ENCODE measurements around the gene ABCB4.

Gene ABCB4

GRCh38 chr7:87420173-87420572 is 55.3 kb downstream of the ABCB4 start:
- H3K9me3 ChIP-seq (ENCODE audit: insufficient read depth, low read depth, low read length) = no peaks in the 10 kb centered on the region
- H3K27ac ChIP-seq (ENCODE audit: low read depth, low read length) = no peak overlapping the region
- no peak overlapping the region for H3K9ac ChIP-seq (ENCODE audit: low read depth, low read length)
- no peaks in the 10 kb centered on the region for H3K27me3 ChIP-seq (ENCODE audit: insufficient read depth, low read length)
- no peak overlapping the region for H3K4me3 ChIP-seq (ENCODE audit: low read length)
- 80% methylated on average over 4 of the region's 4 CpGs for WGBS
- H3K36me3 ChIP-seq (ENCODE audit: insufficient read depth, low read length) = no peaks in the 10 kb centered on the region
- H3K4me1 ChIP-seq (ENCODE audit: insufficient read depth, low read length) = no peaks in the 10 kb centered on the region

GRCh38 chr7:87416682-87417587 is 58.5 kb downstream of the ABCB4 start:
- H3K4me1 ChIP-seq (ENCODE audit: insufficient read depth, low read length) = no peaks in the 10 kb centered on the region
- no peak overlapping the region for H3K4me3 ChIP-seq (ENCODE audit: low read length)
- H3K27me3 ChIP-seq (ENCODE audit: insufficient read depth, low read length) = no peaks in the 10 kb centered on the region
- no peak overlapping the region for H3K27ac ChIP-seq (ENCODE audit: low read depth, low read length)
- WGBS = 71% methylated on average over 4 of the region's 5 CpGs
- no peaks in the 10 kb centered on the region for H3K36me3 ChIP-seq (ENCODE audit: insufficient read depth, low read length)
- H3K9ac ChIP-seq (ENCODE audit: low read depth, low read length) = no peak overlapping the region
- H3K9me3 ChIP-seq (ENCODE audit: insufficient read depth, low read depth, low read length) = no peaks in the 10 kb centered on the region

GRCh38 chr7:87414794-87415188 is 60.7 kb downstream of the ABCB4 start:
- Histone ChIP-seq H3K4me3 (ENCODE audit: low read length) (no peak overlapping the region), H3K4me1 (ENCODE audit: insufficient read depth, low read length) (no peaks in the 10 kb centered on the region), H3K9me3 (ENCODE audit: insufficient read depth, low read depth, low read length) (no peaks in the 10 kb centered on the region), H3K27ac (ENCODE audit: low read depth, low read length) (no peak overlapping the region), H3K27me3 (ENCODE audit: insufficient read depth, low read length) (no peaks in the 10 kb centered on the region), H3K36me3 (ENCODE audit: insufficient read depth, low read length) (no peaks in the 10 kb centered on the region), H3K9ac (ENCODE audit: low read depth, low read length) (no peak overlapping the region)
- 86% methylated on average over 2 of the region's 2 CpGs for WGBS

GRCh38 chr7:87413951-87414793 is 61.3 kb downstream of the ABCB4 start:
- Histone ChIP-seq H3K4me3 (ENCODE audit: low read length) (no peak overlapping the region), H3K9ac (ENCODE audit: low read depth, low read length) (no peak overlapping the region), H3K27me3 (ENCODE audit: insufficient read depth, low read length) (no peaks in the 10 kb centered on the region), H3K27ac (ENCODE audit: low read depth, low read length) (no peak overlapping the region), H3K4me1 (ENCODE audit: insufficient read depth, low read length) (no peaks in the 10 kb centered on the region), H3K9me3 (ENCODE audit: insufficient read depth, low read depth, low read length) (no peaks in the 10 kb centered on the region), H3K36me3 (ENCODE audit: insufficient read depth, low read length) (no peaks in the 10 kb centered on the region)
- 86% methylated on average over 4 of the region's 4 CpGs for WGBS

GRCh38 chr7:87413029-87413428 is 62.5 kb downstream of the ABCB4 start:
- H3K36me3 ChIP-seq (ENCODE audit: insufficient read depth, low read length) = no peaks in the 10 kb centered on the region
- no peak overlapping the region for H3K9ac ChIP-seq (ENCODE audit: low read depth, low read length)
- no peak overlapping the region for H3K27ac ChIP-seq (ENCODE audit: low read depth, low read length)
- WGBS = 100% methylated on average over 1 of the region's 1 CpG
- no peaks in the 10 kb centered on the region for H3K27me3 ChIP-seq (ENCODE audit: insufficient read depth, low read length)
- no peaks in the 10 kb centered on the region for H3K4me1 ChIP-seq (ENCODE audit: insufficient read depth, low read length)
- H3K4me3 ChIP-seq (ENCODE audit: low read length) = no peak overlapping the region
- no peaks in the 10 kb centered on the region for H3K9me3 ChIP-seq (ENCODE audit: insufficient read depth, low read depth, low read length)

GRCh38 chr7:87411186-87411585 is 64.3 kb downstream of the ABCB4 start:
- Histone ChIP-seq H3K4me1 (ENCODE audit: insufficient read depth, low read length) (no peaks in the 10 kb centered on the region), H3K27ac (ENCODE audit: low read depth, low read length) (no peak overlapping the region), H3K9me3 (ENCODE audit: insufficient read depth, low read depth, low read length) (no peaks in the 10 kb centered on the region), H3K9ac (ENCODE audit: low read depth, low read length) (no peak overlapping the region), H3K4me3 (ENCODE audit: low read length) (no peak overlapping the region), H3K36me3 (ENCODE audit: insufficient read depth, low read length) (no peaks in the 10 kb centered on the region), H3K27me3 (ENCODE audit: insufficient read depth, low read length) (no peaks in the 10 kb centered on the region)
- 91% methylated on average over 1 of the region's 1 CpG for WGBS

- no peaks in the 10 kb centered on the region for H3K4me1 ChIP-seq (ENCODE audit: insufficient read depth, low read length)
- no peak overlapping the region for H3K27ac ChIP-seq (ENCODE audit: low read depth, low read length)
- H3K27me3 ChIP-seq (ENCODE audit: insufficient read depth, low read length) = no peaks in the 10 kb centered on the region
- H3K9ac ChIP-seq (ENCODE audit: low read depth, low read length) = no peak overlapping the region
- H3K36me3 ChIP-seq (ENCODE audit: insufficient read depth, low read length) = no peaks in the 10 kb centered on the region
- no peak overlapping the region for H3K4me3 ChIP-seq (ENCODE audit: low read length)
- H3K9me3 ChIP-seq (ENCODE audit: insufficient read depth, low read depth, low read length) = no peaks in the 10 kb centered on the region
Measured at GRCh38 chr7:87404674-87405073, 70.8 kb downstream of the ABCB4 start.

- H3K4me3 ChIP-seq (ENCODE audit: low read length) = no peak overlapping the region
- H3K9ac ChIP-seq (ENCODE audit: low read depth, low read length) = no peak overlapping the region
- no peaks in the 10 kb centered on the region for H3K4me1 ChIP-seq (ENCODE audit: insufficient read depth, low read length)
- H3K27ac ChIP-seq (ENCODE audit: low read depth, low read length) = no peak overlapping the region
- H3K36me3 ChIP-seq (ENCODE audit: insufficient read depth, low read length) = no peaks in the 10 kb centered on the region
- no peaks in the 10 kb centered on the region for H3K9me3 ChIP-seq (ENCODE audit: insufficient read depth, low read depth, low read length)
- WGBS = 100% methylated on average over 2 of the region's 2 CpGs
- no peaks in the 10 kb centered on the region for H3K27me3 ChIP-seq (ENCODE audit: insufficient read depth, low read length)
Measured at GRCh38 chr7:87398446-87398845, 77.0 kb downstream of the ABCB4 start.

GRCh38 chr7:87395442-87396020 is 79.9 kb downstream of the ABCB4 start:
- H3K9ac ChIP-seq (ENCODE audit: low read depth, low read length) = no peak overlapping the region
- no peaks in the 10 kb centered on the region for H3K27me3 ChIP-seq (ENCODE audit: insufficient read depth, low read length)
- no peaks in the 10 kb centered on the region for H3K36me3 ChIP-seq (ENCODE audit: insufficient read depth, low read length)
- WGBS = 96% methylated on average over 1 of the region's 1 CpG
- no peak overlapping the region for H3K27ac ChIP-seq (ENCODE audit: low read depth, low read length)
- no peaks in the 10 kb centered on the region for H3K4me1 ChIP-seq (ENCODE audit: insufficient read depth, low read length)
- H3K9me3 ChIP-seq (ENCODE audit: insufficient read depth, low read depth, low read length) = no peaks in the 10 kb centered on the region
- no peak overlapping the region for H3K4me3 ChIP-seq (ENCODE audit: low read length)

GRCh38 chr7:87391020-87391701 is 84.3 kb downstream of the ABCB4 start:
- Histone ChIP-seq H3K4me1 (ENCODE audit: insufficient read depth, low read length) (no peaks in the 10 kb centered on the region), H3K36me3 (ENCODE audit: insufficient read depth, low read length) (no peaks in the 10 kb centered on the region; the same call in 1 of the 2 replicates), H3K9ac (ENCODE audit: low read depth, low read length) (no peak overlapping the region), H3K27ac (ENCODE audit: low read depth, low read length) (no peak overlapping the region), H3K9me3 (ENCODE audit: insufficient read depth, low read depth, low read length) (no peaks in the 10 kb centered on the region), H3K4me3 (ENCODE audit: low read length) (no peak overlapping the region), H3K27me3 (ENCODE audit: insufficient read depth, low read length) (no peaks in the 10 kb centered on the region)
- WGBS = 94% methylated on average over 8 of the region's 8 CpGs
